HepG2 (cell line): Measurements from ENCODE around the gene TEX14. TPM values are rescaled to one million over a fixed set of nuclear protein-coding genes. Genes with fewer than 3 reads are reported as not detected.

ENCODE experiments used
- EZH2 ChIP-seq: conservative IDR thresholded peaks from 2 replicates; pipeline ENCODE4 v1.6.1; 2012; ENCODE audit warnings: mild to moderate bottlenecking, low read depth, low read length, moderate library complexity
- MATR3 ChIP-seq: sonication (generic); formaldehyde crosslinking; IDR thresholded peaks from 2 replicates; pipeline ENCODE4 v1.4.0; 2020; ENCODE audit warnings: missing genetic modification reagents
- NAIF1 ChIP-seq: sonication (generic); formaldehyde crosslinking; IDR thresholded peaks from 2 replicates; pipeline ENCODE4 v1.5.0; 2020; ENCODE audit warnings: mild to moderate bottlenecking, missing genetic modification reagents, borderline replicate concordance
- PAXIP1 ChIP-seq: sonication (generic); formaldehyde crosslinking; conservative IDR thresholded peaks from 2 replicates; pipeline ENCODE4 v1.4.0; 2020; ENCODE audit warnings: mild to moderate bottlenecking, missing genetic modification reagents, moderate library complexity
- RARA ChIP-seq: IDR thresholded peaks from 2 replicates; pipeline ENCODE4 v1.6.1; 2016; ENCODE audit warnings: missing genetic modification reagents, missing compliant biosample characterization
- SNRNP70 ChIP-seq: fragments of 200-400 bp; formaldehyde crosslinking; IDR thresholded peaks from 2 replicates; pipeline ENCODE4 v1.6.1; 2017; ENCODE audit warnings: mild to moderate bottlenecking, low read depth, low read length, moderate library complexity
- XBP1 ChIP-seq: sonication (generic); formaldehyde crosslinking; IDR thresholded peaks from 2 replicates; pipeline ENCODE4 v1.5.0; 2020; ENCODE audit warnings: missing genetic modification reagents
- ZBTB42 ChIP-seq: sonication (generic); formaldehyde crosslinking; IDR thresholded peaks from 2 replicates; pipeline ENCODE4 v1.5.0; 2020; ENCODE audit warnings: mild to moderate bottlenecking, missing genetic modification reagents
- ZFX ChIP-seq: sonication (generic); formaldehyde crosslinking; IDR thresholded peaks from 2 replicates; pipeline ENCODE4 v1.4.0; 2020; ENCODE audit warnings: mild to moderate bottlenecking, low read depth, missing genetic modification reagents, moderate library complexity
- ZNF292 ChIP-seq: sonication (generic); formaldehyde crosslinking; IDR thresholded peaks from 2 replicates; pipeline ENCODE4 v1.8.1; 2022; ENCODE audit warnings: mild to moderate bottlenecking, low read depth, missing genetic modification reagents, borderline replicate concordance
- ZNF326 ChIP-seq: sonication (generic); formaldehyde crosslinking; IDR thresholded peaks from 2 replicates; pipeline ENCODE4 v1.4.0; 2020; ENCODE audit warnings: missing genetic modification reagents, borderline replicate concordance
- ZNF552 ChIP-seq: sonication (generic); formaldehyde crosslinking; IDR thresholded peaks from 2 replicates; pipeline ENCODE4 v1.9.0; 2022; ENCODE audit warnings: missing genetic modification reagents, mild to moderate bottlenecking, borderline replicate concordance
- ZNF703 ChIP-seq: sonication (generic); formaldehyde crosslinking; IDR thresholded peaks from 2 replicates; pipeline ENCODE4 v1.5.1; 2020; ENCODE audit warnings: missing genetic modification reagents, mild to moderate bottlenecking, moderate library complexity, borderline replicate concordance
- ZNF839 ChIP-seq: sonication (generic); formaldehyde crosslinking; IDR thresholded peaks from 2 replicates; pipeline ENCODE4 v1.4.0; 2020; ENCODE audit warnings: missing genetic modification reagents, mild to moderate bottlenecking, borderline replicate concordance
- ZNF878 ChIP-seq: sonication (generic); formaldehyde crosslinking; IDR thresholded peaks from 2 replicates; pipeline ENCODE4 v1.8.1; 2023; ENCODE audit warnings: mild to moderate bottlenecking, missing genetic modification reagents, moderate library complexity
- polyA plus RNA-seq, 8 experiments: library from polyadenylated mRNA; depleted of rRNA in 3 of 8; stranded (reverse) in 7 of 8; unstranded in 1 of 8; fragments of >200 nt; fragmentation: Illumina TruSeq in 4 of 8; extraction: Trizol in 4 of 8; gene quantifications; 2 replicates each; pipeline versions ENCODE4 v1.2.1 to v1.2.3, GENCODE V29; 2011 to 2016; ENCODE audit warnings: low read depth in 4 of 8, missing spikeins in 1 of 8, mixed read lengths in 1 of 8; ENCODE audit not compliant: insufficient read depth in 1 of 8
- total RNA-seq, 5 experiments: library from RNA; depleted of rRNA; stranded (reverse); fragments of >200 nt; fragmentation: Illumina TruSeq; extraction: Trizol; gene quantifications; 2 replicates each; pipeline ENCODE4 v1.2.3, GENCODE V29; 2016; ENCODE audit warnings: low read depth in 1 of 5
- TF ChIP-seq, protein P1 (sequence below): sonication (generic); formaldehyde crosslinking; IDR thresholded peaks from 2 replicates; pipeline ENCODE4 v1.4.0; 2020; ENCODE audit warnings: mild to moderate bottlenecking, missing genetic modification reagents

TEX14 gene
- total and polyA plus RNA-seq, 2 of the 13 experiments (the other 11 are each of a cell fraction or from before 2014, with no cell fraction given): 0.04 to 0.07 TPM

DNA sequence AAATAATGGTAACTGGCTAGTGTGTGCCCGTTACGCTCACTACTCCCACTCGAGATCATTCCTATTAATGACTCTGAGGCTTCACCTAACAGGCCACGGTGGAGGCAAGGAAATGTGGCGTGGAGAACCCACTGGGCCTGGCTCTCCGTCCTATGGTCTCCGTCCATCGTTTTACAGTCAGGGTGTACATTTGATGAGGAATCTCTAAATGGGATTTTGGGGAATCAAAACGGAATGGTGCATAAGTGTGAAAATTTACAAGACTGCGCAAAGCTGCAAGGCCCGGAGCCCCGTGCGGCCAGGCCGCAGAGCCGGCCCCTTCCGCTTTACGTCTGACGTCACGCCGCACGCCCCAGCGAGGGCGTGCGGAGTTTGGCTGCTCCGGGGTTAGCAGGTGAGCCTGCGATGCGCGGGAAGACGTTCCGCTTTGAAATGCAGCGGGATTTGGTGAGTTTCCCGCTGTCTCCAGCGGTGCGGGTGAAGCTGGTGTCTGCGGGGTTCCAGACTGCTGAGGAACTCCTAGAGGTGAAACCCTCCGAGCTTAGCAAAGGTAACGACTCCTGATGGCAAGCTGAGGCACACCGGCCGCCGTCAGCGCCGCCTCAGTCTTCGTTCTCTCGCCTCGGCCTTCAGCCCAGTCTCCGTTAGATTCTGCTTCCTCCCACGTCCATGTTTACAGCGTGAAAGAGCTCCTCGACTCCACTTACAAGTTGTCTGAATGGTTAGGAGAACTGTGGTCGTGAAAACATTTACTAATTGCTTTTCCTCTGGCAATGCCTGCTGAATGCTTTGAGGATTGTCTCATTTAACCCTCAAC is 602 bp upstream of the TEX14 start, which contains the start of gene RAD51C (continued):
- TF ChIP-seq ZFX (CRISPR knock-in tag): peak; percentile 98
- TF ChIP-seq ZNF878 (CRISPR knock-in tag): peak; percentile 93; the same call in 1 of the 2 replicates
- no peak for TF ChIP-seq ZNF552
- no peak for TF ChIP-seq EZH2
- TF ChIP-seq NAIF1 (CRISPR knock-in tag): 0 out of 2 replicates have a peak, but pooled peaks have one; percentile 65
- no peak for TF ChIP-seq ZNF326 (CRISPR knock-in tag)
- peak; percentile 63 for TF ChIP-seq RARA (CRISPR knock-in tag)
- no peak for TF ChIP-seq MATR3 (CRISPR knock-in tag)
- no peak for TF ChIP-seq SNRNP70
- peak; percentile 42; the same call in 1 of the 2 replicates for TF ChIP-seq ZNF703 (CRISPR knock-in tag)
- TF ChIP-seq PAXIP1 (CRISPR knock-in tag): peak; percentile 41
- peak; percentile 59; the same call in 1 of the 2 replicates for TF ChIP-seq ZNF292 (CRISPR knock-in tag)
- TF ChIP-seq XBP1 (CRISPR knock-in tag): peak; percentile 94; the same call in 1 of the 2 replicates
- peak; percentile 76; the same call in 1 of the 2 replicates for TF ChIP-seq ZNF839
- TF ChIP-seq, protein P1, sequence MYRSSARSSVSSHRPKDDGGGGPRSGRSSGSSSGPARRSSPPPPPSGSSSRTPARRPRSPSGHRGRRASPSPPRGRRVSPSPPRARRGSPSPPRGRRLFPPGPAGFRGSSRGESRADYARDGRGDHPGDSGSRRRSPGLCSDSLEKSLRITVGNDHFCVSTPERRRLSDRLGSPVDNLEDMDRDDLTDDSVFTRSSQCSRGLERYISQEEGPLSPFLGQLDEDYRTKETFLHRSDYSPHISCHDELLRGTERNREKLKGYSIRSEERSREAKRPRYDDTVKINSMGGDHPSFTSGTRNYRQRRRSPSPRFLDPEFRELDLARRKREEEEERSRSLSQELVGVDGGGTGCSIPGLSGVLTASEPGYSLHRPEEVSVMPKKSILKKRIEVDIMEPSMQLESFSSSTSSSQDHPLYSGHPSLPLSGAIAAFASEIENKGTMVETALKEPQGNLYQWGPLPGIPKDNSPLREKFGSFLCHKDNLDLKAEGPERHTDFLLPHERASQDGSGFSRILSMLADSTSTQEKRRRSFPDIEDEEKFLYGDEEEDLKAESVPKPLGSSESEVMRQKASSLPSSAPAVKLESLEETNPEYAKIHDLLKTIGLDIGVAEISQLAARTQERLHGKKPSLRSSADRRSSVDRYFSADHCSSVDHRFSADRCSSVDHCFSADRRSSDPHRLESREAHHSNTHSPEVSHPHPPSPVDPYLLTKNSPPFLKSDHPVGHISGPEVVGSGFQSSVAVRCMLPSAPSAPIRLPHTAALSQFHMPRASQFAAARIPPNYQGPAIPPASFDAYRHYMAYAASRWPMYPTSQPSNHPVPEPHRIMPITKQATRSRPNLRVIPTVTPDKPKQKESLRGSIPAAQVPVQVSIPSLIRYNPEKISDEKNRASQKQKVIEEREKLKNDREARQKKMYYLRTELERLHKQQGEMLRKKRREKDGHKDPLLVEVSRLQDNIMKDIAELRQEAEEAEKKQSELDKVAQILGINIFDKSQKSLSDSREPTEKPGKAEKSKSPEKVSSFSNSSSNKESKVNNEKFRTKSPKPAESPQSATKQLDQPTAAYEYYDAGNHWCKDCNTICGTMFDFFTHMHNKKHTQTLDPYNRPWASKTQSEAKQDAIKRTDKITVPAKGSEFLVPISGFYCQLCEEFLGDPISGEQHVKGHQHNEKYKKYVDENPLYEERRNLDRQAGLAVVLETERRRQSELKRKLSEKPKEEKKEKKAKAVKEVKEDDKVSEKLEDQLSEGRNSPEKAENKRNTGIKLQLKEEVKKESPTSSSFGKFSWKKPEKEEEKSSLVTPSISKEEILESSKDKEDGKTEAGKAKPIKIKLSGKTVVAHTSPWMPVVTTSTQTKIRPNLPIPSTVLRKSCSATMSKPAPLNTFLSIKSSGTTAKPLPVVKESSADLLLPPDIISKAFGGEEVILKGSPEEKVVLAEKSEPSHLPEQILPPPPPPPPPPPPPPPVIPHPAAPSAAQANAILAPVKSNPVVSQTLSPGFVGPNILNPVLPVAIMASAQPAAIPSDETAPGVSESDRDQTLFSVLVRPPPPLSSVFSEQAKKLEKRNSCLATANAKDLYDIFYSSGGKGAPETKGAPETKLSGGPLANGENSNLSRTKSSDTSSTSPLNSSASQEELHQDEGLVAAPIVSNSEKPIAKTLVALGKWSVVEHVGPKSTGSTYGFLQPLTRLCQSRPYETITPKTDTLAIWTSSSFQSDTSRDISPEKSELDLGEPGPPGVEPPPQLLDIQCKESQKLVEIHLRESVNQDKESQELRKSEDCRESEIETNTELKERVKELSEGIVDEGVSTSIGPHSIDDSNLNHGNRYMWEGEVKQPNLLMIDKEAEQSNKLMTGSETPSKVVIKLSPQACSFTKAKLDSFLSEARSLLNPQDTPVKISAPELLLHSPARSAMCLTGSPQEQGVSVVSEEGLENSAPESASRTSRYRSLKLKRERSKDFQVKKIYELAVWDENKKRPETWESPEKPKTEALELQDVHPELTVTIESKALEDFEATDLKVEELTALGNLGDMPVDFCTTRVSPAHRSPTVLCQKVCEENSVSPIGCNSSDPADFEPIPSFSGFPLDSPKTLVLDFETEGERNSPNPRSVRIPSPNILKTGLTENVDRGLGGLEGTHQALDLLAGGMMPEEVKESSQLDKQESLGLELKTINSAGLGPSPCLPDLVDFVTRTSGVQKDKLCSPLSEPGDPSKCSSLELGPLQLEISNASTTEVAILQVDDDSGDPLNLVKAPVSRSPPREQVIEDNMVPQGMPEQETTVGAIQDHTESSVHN (CRISPR knock-in tag): peak; percentile 72; the same call in 1 of the 2 replicates
- TF ChIP-seq ZBTB42 (CRISPR knock-in tag): peak; percentile 90; the same call in 1 of the 2 replicates
